PC-9 (cell line): ENCODE results near the gene OR52B4. TPM values are rescaled to one million over a fixed set of nuclear protein-coding genes. Genes with fewer than 3 reads are reported as not detected.
"Not testable (repeated sequence)": the region's sequence is repeated elsewhere in the genome, so short reads cannot be mapped to it uniquely, and the experiment has no call there.

Experiments
- Bru-seq: library from RNA; stranded (reverse); fragments of 400-500 nt; gene quantifications from one replicate; lab custom pipeline; 2021; lab: Mats Ljungman, UMichigan
- BruChase-seq, 2 experiments: library from RNA; stranded (reverse); fragments of 400-500 nt; gene quantifications; one replicate each; lab custom pipeline; 2021; lab: Mats Ljungman, UMichigan
- BruUV-seq: library from RNA; stranded (reverse); fragments of 400-500 nt; replicated peaks from 2 replicates; lab custom pipeline; 2021; lab: Mats Ljungman, UMichigan
- CTCF ChIA-PET: fragments of 300-600 bp; sonication (Branson Sonifier 250); formaldehyde crosslinking; loops from one replicate; lab custom pipeline; 2022; ENCODE audit warnings: antibody characterized with exemption; lab: Charles Lee
- POLR2A ChIA-PET: fragments of 300-600 bp; sonication (Branson Sonifier 250); formaldehyde crosslinking; loops from one replicate; lab custom pipeline; 2022; ENCODE audit warnings: antibody characterized with exemption; ENCODE audit not compliant: unreplicated experiment; lab: Charles Lee
- DNase-seq, 2 experiments: peaks; one replicate each; pipeline versions ENCODE4 v3.0.0 to v3.0.0-alpha.2; 2015 to 2022; ENCODE audit warnings: mixed read lengths in 1 of 2
- H2AFZ ChIP-seq: fragments of 200-600 bp; sonication (generic); 2 replicates; pipeline ENCODE4 v1.8.1; 2017; ENCODE audit warnings: antibody characterized with exemption
- H3F3A ChIP-seq: fragments of 200-600 bp; sonication (generic); 2 replicates; pipeline ENCODE4 v1.8.1; 2017; ENCODE audit warnings: antibody characterized with exemption, mild to moderate bottlenecking, low read depth; ENCODE audit not compliant: insufficient read depth
- H3K27ac ChIP-seq: fragments of 200-600 bp; sonication (generic); 2 replicates; pipeline ENCODE4 v1.6.1; 2016; ENCODE audit warnings: mixed run types
- H3K27me3 ChIP-seq: fragments of 200-600 bp; sonication (generic); 2 replicates; pipeline ENCODE4 v1.6.1; 2016; ENCODE audit warnings: low read depth, mixed run types; ENCODE audit not compliant: insufficient read depth
- H3K36me3 ChIP-seq: fragments of 200-600 bp; sonication (generic); 2 replicates; pipeline ENCODE4 v1.6.1; 2016; ENCODE audit warnings: low read depth, mixed run types
- H3K4me1 ChIP-seq: fragments of 200-600 bp; sonication (generic); replicated peaks from 2 replicates; pipeline ENCODE4 v1.6.1; 2016; ENCODE audit warnings: mixed run types; ENCODE audit not compliant: insufficient read depth
- H3K4me2 ChIP-seq: fragments of 200-600 bp; sonication (generic); 2 replicates; pipeline ENCODE4 v1.6.1; 2017; ENCODE audit warnings: mixed run types
- H3K4me3 ChIP-seq: fragments of 200-600 bp; sonication (generic); 2 replicates; pipeline ENCODE4 v1.6.1; 2016; ENCODE audit warnings: mixed run types
- H3K79me2 ChIP-seq: fragments of 200-600 bp; sonication (generic); 2 replicates; pipeline ENCODE4 v1.6.1; 2017; ENCODE audit warnings: low read depth, mixed run types
- H3K9me2 ChIP-seq: fragments of 200-600 bp; sonication (generic); 2 replicates; pipeline ENCODE4 v1.8.1; 2017; ENCODE audit warnings: mild to moderate bottlenecking; ENCODE audit not compliant: insufficient read depth
- H3K9me3 ChIP-seq: fragments of 200-600 bp; sonication (generic); 2 replicates; pipeline ENCODE4 v1.8.1; 2016; ENCODE audit warnings: low read depth; ENCODE audit not compliant: insufficient read depth
- H4K20me1 ChIP-seq: fragments of 200-600 bp; sonication (generic); 2 replicates; pipeline ENCODE4 v1.8.1; 2017; ENCODE audit not compliant: insufficient read depth
- EZH2 ChIP-seq: fragments of 200-600 bp; sonication (generic); IDR thresholded peaks from 2 replicates; pipeline ENCODE4 v1.8.0; 2017; ENCODE audit warnings: antibody characterized with exemption, low read depth
- intact Hi-C: fragments of 100-400 bp; cut with micrococcal nuclease; formaldehyde crosslinking; loops from one replicate; pipeline ENCODE4 v1.10.0; 2022; ENCODE audit not compliant: unreplicated experiment
- long read RNA-seq: library from polyadenylated mRNA; stranded (forward); transcript quantifications from one replicate; pipeline ENCODE4 v2.0.0, GENCODE V29; 2022
- total RNA-seq: library from RNA; stranded (reverse); gene quantifications from 2 replicates; pipeline ENCODE4 v1.2.3, GENCODE V29; 2021
- TF ChIP-seq, protein P1 (sequence below): fragments of 200-600 bp; sonication (generic); conservative IDR thresholded peaks from 2 replicates; pipeline ENCODE4 v1.6.1; 2017; ENCODE audit warnings: mixed run types, antibody characterized with exemption, mild to moderate bottlenecking, moderate library complexity

OR52B4 gene
- total RNA-seq (not detected in 2 replicates), Bru-seq, nascent RNA (not detected), BruChase-seq, experiment 1, labeled RNA remaining after a 2-hour chase (not detected), BruChase-seq, experiment 2, labeled RNA remaining after a 6-hour chase (not detected)
- long read RNA-seq: 0 reads

DNA sequence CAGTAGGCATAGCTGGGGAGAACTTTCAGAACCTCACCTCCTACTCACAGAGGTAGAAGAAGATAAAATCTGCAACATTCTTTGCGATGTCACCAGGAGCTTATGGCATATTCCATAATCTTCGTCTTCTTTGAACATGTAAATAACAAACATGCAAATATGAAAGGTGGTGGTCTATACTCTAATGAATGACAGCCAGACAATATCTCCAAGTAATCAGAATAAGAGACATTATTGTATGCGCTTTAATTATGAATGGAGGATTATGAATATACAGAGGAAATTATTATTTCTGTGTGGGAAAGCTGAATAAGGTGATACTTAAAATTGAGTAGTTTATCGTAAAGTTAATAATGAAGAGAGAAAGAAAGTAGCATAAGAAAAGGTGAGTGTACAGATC lies at the start of gene OR52B4:
Gene OR52B4, minus strand, starts transcription at position 101 of the 400 bp plus-strand sequence. Its CDS starts 91 bp downstream, at position 10.
- no TSS peak for BruUV-seq
- CTCF ChIA-PET: no interaction called here
- no peak for TF ChIP-seq EZH2
- TF ChIP-seq, protein P1, sequence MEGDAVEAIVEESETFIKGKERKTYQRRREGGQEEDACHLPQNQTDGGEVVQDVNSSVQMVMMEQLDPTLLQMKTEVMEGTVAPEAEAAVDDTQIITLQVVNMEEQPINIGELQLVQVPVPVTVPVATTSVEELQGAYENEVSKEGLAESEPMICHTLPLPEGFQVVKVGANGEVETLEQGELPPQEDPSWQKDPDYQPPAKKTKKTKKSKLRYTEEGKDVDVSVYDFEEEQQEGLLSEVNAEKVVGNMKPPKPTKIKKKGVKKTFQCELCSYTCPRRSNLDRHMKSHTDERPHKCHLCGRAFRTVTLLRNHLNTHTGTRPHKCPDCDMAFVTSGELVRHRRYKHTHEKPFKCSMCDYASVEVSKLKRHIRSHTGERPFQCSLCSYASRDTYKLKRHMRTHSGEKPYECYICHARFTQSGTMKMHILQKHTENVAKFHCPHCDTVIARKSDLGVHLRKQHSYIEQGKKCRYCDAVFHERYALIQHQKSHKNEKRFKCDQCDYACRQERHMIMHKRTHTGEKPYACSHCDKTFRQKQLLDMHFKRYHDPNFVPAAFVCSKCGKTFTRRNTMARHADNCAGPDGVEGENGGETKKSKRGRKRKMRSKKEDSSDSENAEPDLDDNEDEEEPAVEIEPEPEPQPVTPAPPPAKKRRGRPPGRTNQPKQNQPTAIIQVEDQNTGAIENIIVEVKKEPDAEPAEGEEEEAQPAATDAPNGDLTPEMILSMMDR: no peak
- POLR2A ChIA-PET: no interaction called here
- Histone ChIP-seq H3K36me3 (no peaks in the 10 kb centered on the region), H3F3A (no peaks in the 10 kb centered on the region), H3K79me2 (no peaks in the 10 kb centered on the region), H3K9me2 (no peaks in the 10 kb centered on the region), H3K9me3 (no peaks in the 10 kb centered on the region), H3K4me2 (no peak within 1 kb of the TSS), H3K27me3 (no peaks in the 10 kb centered on the region), H4K20me1 (no peaks in the 10 kb centered on the region), H3K27ac (no peak within 1 kb of the TSS), H2AFZ (no peak within 1 kb of the TSS), H3K4me1 (no peaks in the 10 kb centered on the region), H3K4me3 (no peak within 1 kb of the TSS)
- DNase-seq: no peak
- intact Hi-C loops: no loop called here

DNA sequence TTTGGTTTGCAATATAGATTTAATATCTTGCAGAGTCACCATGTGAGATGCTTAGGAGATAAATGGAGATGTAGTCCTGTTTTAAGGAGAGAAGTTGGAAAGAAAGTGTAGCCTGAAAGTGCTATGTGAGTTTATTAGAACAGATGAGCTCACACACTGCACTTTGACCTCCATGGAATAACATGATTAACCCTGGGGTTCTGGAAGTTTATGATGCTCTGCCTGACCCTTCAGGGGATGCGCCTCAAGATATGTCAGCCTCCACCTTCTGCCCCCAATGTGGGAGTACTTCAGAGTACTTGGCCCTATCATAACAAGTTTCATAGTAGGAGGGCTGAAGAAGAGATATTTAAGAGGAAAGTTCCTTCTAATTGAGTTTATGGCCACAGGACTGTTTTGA lies 48.6 kb upstream of the OR52B4 start:
- no peak overlapping the region for H3K4me2 ChIP-seq
- no peak for DNase-seq
- H3F3A ChIP-seq: no peaks in the 10 kb centered on the region
- no peaks in the 10 kb centered on the region for H3K9me2 ChIP-seq
- intact Hi-C loops: no loop called here
- no peak overlapping the region for H2AFZ ChIP-seq
- CTCF ChIA-PET: no interaction called here
- POLR2A ChIA-PET: no interaction called here
- H3K36me3 ChIP-seq: no peaks in the 10 kb centered on the region
- no peaks in the 10 kb centered on the region for H3K4me1 ChIP-seq
- H3K27me3 ChIP-seq: peaks cover 4% of the 10 kb centered on the region; the same call in 1 of the 2 replicates
- no peaks in the 10 kb centered on the region for H3K79me2 ChIP-seq
- BruUV-seq: no TSS peak
- no peak for TF ChIP-seq EZH2
- TF ChIP-seq, protein P1: no peak
- no peak overlapping the region for H3K4me3 ChIP-seq
- no peaks in the 10 kb centered on the region for H3K9me3 ChIP-seq
- H4K20me1 ChIP-seq: no peaks in the 10 kb centered on the region
- no peak overlapping the region for H3K27ac ChIP-seq

DNA sequence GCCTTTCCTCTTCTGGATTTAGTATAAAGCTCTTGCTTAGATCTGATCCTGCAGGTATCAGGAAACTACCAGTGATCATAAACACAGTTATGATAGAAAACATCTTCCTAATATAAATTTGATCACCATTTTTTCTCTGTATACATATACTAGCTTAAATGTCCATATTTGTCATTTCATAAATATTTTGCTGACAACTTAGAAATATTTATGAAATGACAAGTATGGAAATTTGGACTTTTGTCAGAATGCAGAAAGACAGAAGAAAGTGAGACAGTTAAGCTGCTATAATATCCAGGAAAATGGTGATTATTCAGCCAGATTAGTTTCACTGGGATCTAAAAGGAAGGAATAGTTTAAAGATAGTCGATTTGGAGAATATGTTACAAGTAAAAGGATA lies 48.1 kb upstream of the OR52B4 start:
- no peaks in the 10 kb centered on the region for H3F3A ChIP-seq
- no peaks in the 10 kb centered on the region for H3K9me2 ChIP-seq
- H3K36me3 ChIP-seq: no peaks in the 10 kb centered on the region
- peaks cover 4% of the 10 kb centered on the region; the same call in 1 of the 2 replicates for H3K27me3 ChIP-seq
- intact Hi-C loops: no loop called here
- H3K9me3 ChIP-seq: no peaks in the 10 kb centered on the region
- TF ChIP-seq EZH2: no peak
- TF ChIP-seq, protein P1: no peak
- ChIA-PET CTCF (no interaction called here), POLR2A (no interaction called here)
- H2AFZ ChIP-seq: no peak overlapping the region
- no peak overlapping the region for H3K4me2 ChIP-seq
- no peak overlapping the region for H3K27ac ChIP-seq
- H3K4me1 ChIP-seq: no peaks in the 10 kb centered on the region
- H3K79me2 ChIP-seq: no peaks in the 10 kb centered on the region
- DNase-seq: no peak
- BruUV-seq: no TSS peak
- no peak overlapping the region for H3K4me3 ChIP-seq
- H4K20me1 ChIP-seq: no peaks in the 10 kb centered on the region

GRCh38 chr11:4406206-4406605 lies 38.0 kb upstream of the OR52B4 start:
- peak in 1 of 2 experiments; percentile 2 for DNase-seq
- POLR2A ChIA-PET, BruUV-seq, H3K36me3 ChIP-seq, CTCF ChIA-PET, H3K79me2 ChIP-seq, H3K4me1 ChIP-seq, intact Hi-C loops, H3K9me2 ChIP-seq, H2AFZ ChIP-seq, H3K9me3 ChIP-seq, H3K27ac ChIP-seq, H3K27me3 ChIP-seq, H4K20me1 ChIP-seq, H3K4me3 ChIP-seq, H3F3A ChIP-seq: not testable (repeated sequence)
- peak overlapping the region; percentile 23; the same call in 1 of the 2 replicates for H3K4me2 ChIP-seq
